ENCODE measurements around the gene CACNA2D3. TPM values are rescaled to one million over a fixed set of nuclear protein-coding genes. Genes with fewer than 3 reads are reported as not detected.

The CACNA2D3 gene
- total RNA-seq, 2 experiments from 2014 or later, result not detected

DNA sequence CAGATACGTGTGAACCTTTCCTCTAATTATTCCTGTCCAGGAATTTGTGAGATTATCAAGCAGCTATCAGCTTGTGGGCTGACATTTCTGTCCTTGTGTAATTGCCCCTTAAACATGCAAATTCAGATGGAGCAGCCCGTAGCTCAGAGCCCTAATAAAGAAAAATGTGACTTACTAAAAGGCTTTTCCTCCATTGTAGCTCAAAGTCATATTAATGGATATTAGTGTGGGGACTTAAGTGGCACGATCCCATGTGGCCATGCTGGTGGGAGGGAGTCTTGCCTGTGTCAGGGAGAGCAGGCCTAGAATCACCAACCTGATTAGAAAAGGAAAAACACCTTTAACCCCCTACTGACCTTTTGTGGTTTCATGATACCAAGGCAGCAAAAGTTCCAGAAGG lies 406.3 kb downstream of the CACNA2D3 start:
- no peak overlapping the region for H3K4me3 ChIP-seq (ENCODE audit: low read depth, low read length, poor library complexity, severe bottlenecking)
- no peak for TF ChIP-seq EZH2phosphoT487 (IDR thresholded peaks at IDR 0.05; ENCODE audit: borderline replicate concordance, low read depth, low read length)
- TF ChIP-seq, protein P1, sequence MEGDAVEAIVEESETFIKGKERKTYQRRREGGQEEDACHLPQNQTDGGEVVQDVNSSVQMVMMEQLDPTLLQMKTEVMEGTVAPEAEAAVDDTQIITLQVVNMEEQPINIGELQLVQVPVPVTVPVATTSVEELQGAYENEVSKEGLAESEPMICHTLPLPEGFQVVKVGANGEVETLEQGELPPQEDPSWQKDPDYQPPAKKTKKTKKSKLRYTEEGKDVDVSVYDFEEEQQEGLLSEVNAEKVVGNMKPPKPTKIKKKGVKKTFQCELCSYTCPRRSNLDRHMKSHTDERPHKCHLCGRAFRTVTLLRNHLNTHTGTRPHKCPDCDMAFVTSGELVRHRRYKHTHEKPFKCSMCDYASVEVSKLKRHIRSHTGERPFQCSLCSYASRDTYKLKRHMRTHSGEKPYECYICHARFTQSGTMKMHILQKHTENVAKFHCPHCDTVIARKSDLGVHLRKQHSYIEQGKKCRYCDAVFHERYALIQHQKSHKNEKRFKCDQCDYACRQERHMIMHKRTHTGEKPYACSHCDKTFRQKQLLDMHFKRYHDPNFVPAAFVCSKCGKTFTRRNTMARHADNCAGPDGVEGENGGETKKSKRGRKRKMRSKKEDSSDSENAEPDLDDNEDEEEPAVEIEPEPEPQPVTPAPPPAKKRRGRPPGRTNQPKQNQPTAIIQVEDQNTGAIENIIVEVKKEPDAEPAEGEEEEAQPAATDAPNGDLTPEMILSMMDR (conservative IDR thresholded peaks at IDR 0.05; ENCODE audit: low read length), result no peak
- no peaks in the 10 kb centered on the region for H3K4me1 ChIP-seq (ENCODE audit: insufficient read depth, low read length, poor library complexity, severe bottlenecking)
- no peaks in the 10 kb centered on the region for H3K36me3 ChIP-seq (ENCODE audit: insufficient read depth, low read length)
- no peaks in the 10 kb centered on the region for H3K9me3 ChIP-seq (ENCODE audit: low read length)
- CTCF ChIA-PET (ENCODE audit: unreplicated experiment), result no interaction called here
- POLR2A ChIA-PET, result no interaction called here
- no peaks in the 10 kb centered on the region for H4K20me1 ChIP-seq (ENCODE audit: insufficient read depth, low read length)
- H3K27ac ChIP-seq (ENCODE audit: low read depth, low read length, poor library complexity, severe bottlenecking), result no peak overlapping the region
- H3K4me2 ChIP-seq (ENCODE audit: low read length), result no peak overlapping the region
- BruUV-seq (replicated peaks), result no TSS peak
- no peak overlapping the region for H2AFZ ChIP-seq (ENCODE audit: low read length)
- H3K9me2 ChIP-seq (ENCODE audit: insufficient read depth, low read length), result no peaks in the 10 kb centered on the region
- intact Hi-C loops (cut with micrococcal nuclease; ENCODE audit: unreplicated experiment), result no loop called here
- no peak for DNase-seq (ENCODE audit: low spot score)
- H3K79me2 ChIP-seq (ENCODE audit: insufficient read depth, low read depth, low read length), result no peaks in the 10 kb centered on the region

DNA sequence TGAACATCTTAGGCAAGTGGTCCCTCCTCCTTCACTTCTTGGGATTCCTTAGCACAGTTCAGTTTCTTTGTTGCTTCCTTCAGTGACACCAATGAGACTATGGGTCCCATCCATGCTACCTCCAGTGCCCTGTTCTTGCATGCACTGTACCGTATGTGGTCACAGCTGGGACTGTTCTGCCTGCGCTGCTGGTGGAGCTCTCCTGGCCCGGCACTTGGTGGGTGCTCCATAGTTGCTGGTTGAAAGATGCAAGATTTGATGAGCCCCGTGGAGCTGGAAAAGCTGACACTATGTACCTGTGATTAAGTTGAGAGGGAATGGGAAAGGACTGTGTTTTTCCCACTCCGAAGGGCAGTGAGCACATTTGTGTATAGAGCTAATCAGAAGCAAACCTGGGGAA lies 407.7 kb downstream of the CACNA2D3 start:
- Histone ChIP-seq H3K4me1 (ENCODE audit: insufficient read depth, low read length, poor library complexity, severe bottlenecking) (no peaks in the 10 kb centered on the region), H3K4me3 (ENCODE audit: low read depth, low read length, poor library complexity, severe bottlenecking) (no peak overlapping the region), H4K20me1 (ENCODE audit: insufficient read depth, low read length) (no peaks in the 10 kb centered on the region), H3K4me2 (ENCODE audit: low read length) (no peak overlapping the region), H3K79me2 (ENCODE audit: insufficient read depth, low read depth, low read length) (no peaks in the 10 kb centered on the region), H3K9me3 (ENCODE audit: low read length) (no peaks in the 10 kb centered on the region), H3K9me2 (ENCODE audit: insufficient read depth, low read length) (no peaks in the 10 kb centered on the region), H2AFZ (ENCODE audit: low read length) (no peak overlapping the region), H3K36me3 (ENCODE audit: insufficient read depth, low read length) (no peaks in the 10 kb centered on the region), H3K27ac (ENCODE audit: low read depth, low read length, poor library complexity, severe bottlenecking) (no peak overlapping the region)
- intact Hi-C loops (cut with micrococcal nuclease; ENCODE audit: unreplicated experiment), result no loop called here
- ChIA-PET POLR2A (interaction anchor here (0.6 kb wide), 1 partner anchor 16 kb away, joined by 3 read pairs; no protein-coding TSS in a partner anchor), CTCF (ENCODE audit: unreplicated experiment) (no interaction called here)
- TF ChIP-seq, protein P1 (conservative IDR thresholded peaks at IDR 0.05; ENCODE audit: low read length), result no peak
- TF ChIP-seq EZH2phosphoT487 (IDR thresholded peaks at IDR 0.05; ENCODE audit: borderline replicate concordance, low read depth, low read length), result no peak
- no TSS peak for BruUV-seq (replicated peaks)
- DNase-seq (ENCODE audit: low spot score), result no peak

DNA sequence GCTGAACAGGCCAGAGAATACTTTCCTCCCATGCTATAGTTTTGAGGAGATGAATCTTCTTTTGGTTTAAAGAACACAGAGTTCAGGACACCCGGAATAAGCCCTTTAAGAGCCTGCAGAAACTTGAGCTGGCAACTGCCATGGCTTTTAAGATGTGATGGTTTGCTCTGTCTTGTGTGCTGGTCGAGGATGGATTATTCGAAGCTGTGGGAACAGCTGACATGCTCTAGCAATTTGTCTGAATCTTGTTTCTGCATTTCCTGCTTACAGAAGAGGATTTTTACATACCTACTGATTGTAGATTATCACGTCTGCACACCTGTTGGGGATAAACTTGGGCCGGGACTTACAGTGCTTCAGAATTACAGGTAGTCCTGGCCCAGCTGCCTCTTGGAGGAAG lies 408.6 kb downstream of the CACNA2D3 start:
- Histone ChIP-seq H3K36me3 (ENCODE audit: insufficient read depth, low read length) (no peaks in the 10 kb centered on the region), H3K9me3 (ENCODE audit: low read length) (no peaks in the 10 kb centered on the region), H2AFZ (ENCODE audit: low read length) (no peak overlapping the region), H3K4me1 (ENCODE audit: insufficient read depth, low read length, poor library complexity, severe bottlenecking) (no peaks in the 10 kb centered on the region), H3K4me2 (ENCODE audit: low read length) (no peak overlapping the region), H3K9me2 (ENCODE audit: insufficient read depth, low read length) (no peaks in the 10 kb centered on the region), H3K79me2 (ENCODE audit: insufficient read depth, low read depth, low read length) (no peaks in the 10 kb centered on the region), H4K20me1 (ENCODE audit: insufficient read depth, low read length) (no peaks in the 10 kb centered on the region), H3K4me3 (ENCODE audit: low read depth, low read length, poor library complexity, severe bottlenecking) (no peak overlapping the region), H3K27ac (ENCODE audit: low read depth, low read length, poor library complexity, severe bottlenecking) (no peak overlapping the region)
- TF ChIP-seq, protein P1 (conservative IDR thresholded peaks at IDR 0.05; ENCODE audit: low read length), result no peak
- ChIA-PET CTCF (ENCODE audit: unreplicated experiment) (no interaction called here), POLR2A (no interaction called here)
- DNase-seq (ENCODE audit: low spot score), result no peak
- intact Hi-C loops (cut with micrococcal nuclease; ENCODE audit: unreplicated experiment), result no loop called here
- BruUV-seq (replicated peaks), result no TSS peak
